PFSK-1 (cell line): Measurements from ENCODE around the gene FABP6.

Source experiments
- FOXP2 ChIP-seq: optimal IDR thresholded peaks from 2 replicates; pipeline ENCODE3; 2011; ENCODE audit warnings: borderline replicate concordance, control low read depth, inconsistent platforms; ENCODE audit not compliant: insufficient read depth; ENCODE audit errors: extremely low read length, extremely low read depth
- POLR2AphosphoS5 ChIP-seq: IDR thresholded peaks from 2 replicates; pipeline ENCODE4 v1.6.1; 2012; ENCODE audit warnings: low read depth, mild to moderate bottlenecking, control low read depth, low read length, moderate library complexity
- TAF1 ChIP-seq: IDR thresholded peaks from 2 replicates; pipeline ENCODE4 v1.6.1; 2012; ENCODE audit warnings: low read length, control low read depth, borderline replicate concordance; ENCODE audit not compliant: insufficient read depth

- no peak for TF ChIP-seq FOXP2
- TF ChIP-seq POLR2AphosphoS5: no peak
- no peak for TF ChIP-seq TAF1
Measured at GRCh38 chr5:160269017-160269416, 39.7 kb downstream of the FABP6 start.
